Neural progenitor cell (in vitro differentiated cells): ENCODE results near the gene FCN3.

Experiments used
- CTCF ChIP-seq: fragments of 200-600 bp; sonication (generic); IDR thresholded peaks from 2 replicates; pipeline ENCODE4 v1.5.1; 2017; ENCODE audit warnings: antibody characterized with exemption, mild to moderate bottlenecking
- EZH2 ChIP-seq: fragments of 200-600 bp; sonication (generic); IDR thresholded peaks from 2 replicates; pipeline ENCODE4 v1.6.1; 2017; ENCODE audit warnings: antibody characterized with exemption, mild to moderate bottlenecking, moderate library complexity
- EZH2phosphoT487 ChIP-seq: fragments of 200-600 bp; sonication (generic); IDR thresholded peaks from 2 replicates; pipeline ENCODE4 v1.6.1; 2017; ENCODE audit warnings: antibody characterized with exemption

- TF ChIP-seq CTCF (no peak), EZH2 (no peak), EZH2phosphoT487 (no peak)
Observed at GRCh38 chr1:27325286-27325685, 49.3 kb downstream of the FCN3 start.
